ENCODE measurements around the gene GATC. TPM values are rescaled to one million over a fixed set of nuclear protein-coding genes. Genes with fewer than 3 reads are reported as not detected.

The GATC gene
- total and polyA plus RNA-seq, 8 donors, result 8.6 to 32.7 (median 24.0) TPM

GRCh38 chr12:120421701-120422100, 24.5 kb upstream of the GATC start:
- Histone ChIP-seq H3K36me3 (no peaks in the 10 kb centered on the region), H3K27ac (no peak overlapping the region), H3K4me1 (no peaks in the 10 kb centered on the region), H3K4me3 (no peak overlapping the region), H3K9me3 (no peaks in the 10 kb centered on the region), H3K27me3 (no peaks in the 10 kb centered on the region)
- no peak for FAIRE-seq
- WGBS, 2 donors, result 79 to 94% methylated on average over 4 of the region's 4 CpGs
- no peak for TF ChIP-seq CTCF (IDR thresholded peaks at IDR 0.05)
- intact Hi-C loops (cut with DNase I), result loop anchor here in 1 of 3 donors (10.0 kb wide), 1 partner anchor 57 kb away; the partner anchor contains the start of gene MSI1
- no peak for ATAC-seq
- DNase-seq, result no peak

GRCh38 chr12:120422892-120423456, 23.3 kb upstream of the GATC start:
- Histone ChIP-seq H3K27ac (no peak overlapping the region), H3K36me3 (no peaks in the 10 kb centered on the region), H3K4me3 (no peak overlapping the region), H3K9me3 (no peaks in the 10 kb centered on the region), H3K4me1 (no peaks in the 10 kb centered on the region), H3K27me3 (no peaks in the 10 kb centered on the region)
- DNase-seq (no peak), ATAC-seq (no peak), FAIRE-seq (no peak)
- TF ChIP-seq CTCF (IDR thresholded peaks at IDR 0.05), result no peak
- intact Hi-C loops (cut with DNase I), result loop anchor here in 1 of 3 donors (10.0 kb wide), 1 partner anchor 58 kb away; the partner anchor contains the start of gene MSI1
- WGBS, 2 donors, result 76 to 80% methylated on average over 7 of the region's 7 CpGs

- Histone ChIP-seq H3K27me3 (no peaks in the 10 kb centered on the region), H3K4me1 (no peaks in the 10 kb centered on the region), H3K4me3 (no peak overlapping the region), H3K27ac (no peak overlapping the region), H3K9me3 (no peaks in the 10 kb centered on the region), H3K36me3 (no peaks in the 10 kb centered on the region)
- FAIRE-seq, result no peak
- no peak for TF ChIP-seq CTCF (IDR thresholded peaks at IDR 0.05)
- 63 to 72% methylated on average over 3 of the region's 3 CpGs for WGBS, 2 donors
- no peak for DNase-seq
- intact Hi-C loops (cut with DNase I), result loop anchor here in 1 of 3 donors (10.0 kb wide), 1 partner anchor 61 kb away; the partner anchor contains the start of gene MSI1
- ATAC-seq, result no peak
These were observed 20.4 kb upstream of the GATC start for GRCh38 chr12:120425797-120426196.

- TF ChIP-seq CTCF (IDR thresholded peaks at IDR 0.05), result no peak
- Histone ChIP-seq H3K4me1 (no peaks in the 10 kb centered on the region), H3K9me3 (no peaks in the 10 kb centered on the region), H3K36me3 (no peaks in the 10 kb centered on the region), H3K27ac (no peak overlapping the region), H3K4me3 (no peak overlapping the region), H3K27me3 (no peaks in the 10 kb centered on the region)
- no peak for FAIRE-seq
- 61 to 74% methylated on average over 8 of the region's 8 CpGs for WGBS, 2 donors
- ATAC-seq, result no peak
- intact Hi-C loops (cut with DNase I), result loop anchor here in 1 of 3 donors (10.0 kb wide), 1 partner anchor 64 kb away; the partner anchor contains the start of gene MSI1
- DNase-seq, result no peak
These were observed 17.5 kb upstream of the GATC start for GRCh38 chr12:120428597-120429229.

GRCh38 chr12:120429368-120429767, 16.9 kb upstream of the GATC start:
- intact Hi-C loops (cut with DNase I), result loop anchor here in 1 of 3 donors (10.0 kb wide), 1 partner anchor 65 kb away; the partner anchor contains the start of gene MSI1
- Histone ChIP-seq H3K36me3 (no peaks in the 10 kb centered on the region), H3K27ac (no peak overlapping the region), H3K27me3 (no peaks in the 10 kb centered on the region), H3K9me3 (no peaks in the 10 kb centered on the region), H3K4me1 (no peaks in the 10 kb centered on the region), H3K4me3 (no peak overlapping the region)
- ATAC-seq, result no peak
- WGBS, 2 donors, result 82 to 90% methylated on average over 7 of the region's 7 CpGs
- DNase-seq, result no peak
- no peak for FAIRE-seq
- no peak for TF ChIP-seq CTCF (IDR thresholded peaks at IDR 0.05)
